UCSD-AML1 (cell line): Measurements from ENCODE around the gene TM9SF3.

Source experiments
- DNase-seq: peaks from one replicate; lab custom pipeline; 2025; ENCODE audit not compliant: unreplicated experiment; lab: John Stamatoyannopoulos, UW

TM9SF3 gene

DNA sequence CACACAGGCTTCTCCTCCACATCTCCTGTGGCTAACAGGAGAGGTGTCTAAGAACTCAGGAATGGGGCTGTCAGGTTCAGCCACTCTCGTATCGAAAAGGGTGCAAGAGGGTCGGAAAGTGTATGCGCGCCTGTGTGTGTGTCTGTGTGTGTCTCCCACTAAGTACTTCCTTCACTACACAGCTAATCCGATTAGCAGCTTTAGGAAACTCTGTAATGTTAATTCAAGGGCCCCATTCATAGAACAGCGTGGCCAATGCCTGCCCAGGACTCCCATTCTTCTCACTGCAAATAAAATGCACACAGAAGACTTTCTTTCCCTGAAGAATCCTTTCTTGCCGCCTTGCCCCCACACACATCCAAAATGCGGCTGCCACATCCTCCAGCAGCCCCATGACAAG, 112.9 kb downstream of the TM9SF3 start:
- no peak for DNase-seq

DNA sequence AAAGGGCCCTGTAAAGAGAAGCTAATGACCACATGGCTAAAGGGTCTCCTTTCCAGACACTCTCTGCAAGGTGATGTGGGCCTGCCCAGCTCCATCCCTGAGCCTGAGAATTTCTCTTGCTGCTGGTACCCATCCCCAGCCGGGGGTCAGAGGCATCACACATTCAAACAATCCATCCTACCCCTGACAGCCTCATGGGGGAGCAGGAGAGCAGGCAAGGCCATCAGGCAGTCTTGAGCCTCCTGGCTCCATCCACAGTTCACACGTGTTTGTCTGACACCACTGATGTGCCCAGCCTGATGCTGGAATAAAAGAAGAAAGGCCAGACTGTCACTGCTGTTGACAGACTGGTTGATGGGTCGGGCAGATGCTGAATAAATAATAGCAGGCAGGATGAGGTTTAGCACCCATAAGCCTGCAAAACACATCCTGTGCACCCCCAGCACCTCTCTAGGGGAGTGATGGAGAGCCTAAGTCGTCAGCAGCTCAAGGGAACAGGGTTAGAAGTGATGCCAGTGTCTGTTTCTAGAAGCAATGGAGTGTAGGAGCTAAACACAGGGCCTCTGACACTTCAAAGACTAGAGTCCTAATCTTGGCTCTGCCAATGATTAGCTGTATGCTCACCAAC, 116.6 kb downstream of the TM9SF3 start:
- DNase-seq: peak; percentile 24

DNA sequence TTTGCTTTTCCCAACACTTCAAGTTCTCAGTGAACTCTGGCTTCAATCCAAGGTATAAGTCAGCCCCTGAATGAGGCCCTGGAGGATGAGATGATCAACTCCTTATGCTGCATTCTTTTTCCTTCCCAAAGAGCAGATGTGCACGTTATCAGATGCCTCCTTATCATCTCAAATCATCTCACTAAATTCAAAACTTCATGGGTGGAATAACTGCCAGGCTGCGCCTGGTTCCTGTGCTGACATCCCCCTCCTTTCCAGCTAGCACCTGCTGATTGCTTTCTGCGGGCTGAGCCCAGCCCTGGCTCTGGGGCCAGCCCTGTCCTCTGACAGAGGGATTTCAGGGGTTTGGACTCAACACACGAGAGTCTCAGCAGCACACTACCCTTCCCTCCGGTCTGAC, 118.0 kb downstream of the TM9SF3 start:
- DNase-seq: no peak
